Activated naive CD4-positive, alpha-beta T cell treated with Interleukin-2 at 50 U/mL for 16 hours (primary cell): ENCODE data around the gene CBX7.

Experiments
- DNase-seq: peaks from one replicate; pipeline ENCODE4 v3.0.0-alpha.2; 2020

The CBX7 gene

DNA sequence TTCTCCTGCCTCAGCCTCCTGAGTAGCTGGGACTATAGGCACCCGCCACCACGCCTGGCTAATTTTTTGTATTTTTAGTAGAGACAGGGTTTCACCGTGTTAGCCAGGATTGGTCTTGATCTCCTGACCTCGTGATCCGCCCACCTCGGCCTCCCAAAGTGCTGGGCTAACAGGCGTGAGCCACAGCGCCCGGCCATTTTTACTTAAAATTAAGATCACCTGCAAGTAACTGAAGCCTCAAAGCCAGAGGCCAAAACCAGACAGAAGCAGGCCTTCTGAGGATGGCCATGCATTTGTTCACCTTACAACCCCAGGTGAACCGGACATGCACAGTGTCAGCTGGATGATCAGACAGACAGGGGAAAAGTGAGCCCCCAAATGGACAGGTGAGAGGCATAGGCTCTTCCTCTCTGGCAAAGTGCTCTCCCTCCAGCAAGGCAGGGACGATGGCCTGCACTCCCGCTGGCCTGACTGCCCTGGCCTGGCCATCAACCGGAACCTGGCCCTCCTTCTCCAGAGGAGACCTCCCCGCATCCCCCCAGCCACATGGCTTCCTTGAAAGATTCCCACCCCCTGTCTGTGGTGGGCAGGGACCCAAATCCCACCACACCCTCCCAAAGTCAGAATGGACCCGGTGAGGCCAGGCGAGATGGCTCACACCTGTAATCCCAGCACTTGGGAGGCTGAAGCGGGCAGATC lies 29.6 kb downstream of the CBX7 start:
- DNase-seq: no peak

DNA sequence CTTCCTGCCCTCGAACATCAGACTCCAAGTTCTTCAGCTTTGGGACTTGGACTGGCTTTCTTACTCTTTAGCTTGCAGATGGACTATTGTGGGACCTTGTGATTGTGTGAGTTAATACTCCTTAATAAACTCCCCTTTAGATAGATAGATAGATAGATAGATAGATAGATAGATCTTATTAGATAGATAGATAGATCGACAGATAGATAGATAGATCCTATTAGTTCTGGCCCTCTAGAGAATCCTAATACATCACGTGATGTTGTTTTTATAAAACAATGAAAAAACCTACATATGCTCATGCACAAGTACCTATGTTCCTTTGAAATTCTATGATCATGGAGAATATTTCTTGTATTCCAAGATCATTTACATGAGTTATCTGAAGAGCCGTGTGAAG lies 31.5 kb downstream of the CBX7 start:
- DNase-seq: no peak

DNA sequence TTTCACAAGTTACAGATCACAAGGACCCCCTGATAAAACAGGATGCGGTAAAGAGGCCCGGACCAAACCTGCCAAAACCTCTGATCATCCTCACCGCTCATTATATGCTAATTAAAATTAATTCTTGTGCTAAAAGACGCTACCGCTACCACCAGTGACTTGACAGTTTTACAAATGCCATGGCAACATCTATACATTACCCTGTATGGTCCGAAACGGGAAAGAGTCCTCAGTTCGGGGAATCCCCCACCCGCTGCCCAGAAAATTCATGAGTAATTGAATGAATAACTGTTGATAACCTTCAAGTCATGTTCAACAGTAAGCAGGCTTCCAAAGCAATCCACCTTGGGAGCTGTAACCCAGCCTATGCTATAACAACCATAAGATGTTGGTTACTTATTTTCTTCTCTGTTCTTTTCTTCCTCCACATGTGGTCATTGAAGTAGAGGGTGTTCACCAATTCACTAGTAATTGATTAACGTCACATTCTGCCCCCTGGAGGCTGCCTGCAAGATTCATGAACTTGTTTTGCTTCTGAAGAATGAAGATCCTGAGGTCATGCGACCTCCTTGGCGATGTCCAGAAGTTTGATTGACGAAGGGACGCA lies 34.8 kb downstream of the CBX7 start:
- DNase-seq: peak; percentile 84

- peak; percentile 20 for DNase-seq
These were observed 36.4 kb downstream of the CBX7 start for GRCh38 chr22:39115977-39116621.

DNA sequence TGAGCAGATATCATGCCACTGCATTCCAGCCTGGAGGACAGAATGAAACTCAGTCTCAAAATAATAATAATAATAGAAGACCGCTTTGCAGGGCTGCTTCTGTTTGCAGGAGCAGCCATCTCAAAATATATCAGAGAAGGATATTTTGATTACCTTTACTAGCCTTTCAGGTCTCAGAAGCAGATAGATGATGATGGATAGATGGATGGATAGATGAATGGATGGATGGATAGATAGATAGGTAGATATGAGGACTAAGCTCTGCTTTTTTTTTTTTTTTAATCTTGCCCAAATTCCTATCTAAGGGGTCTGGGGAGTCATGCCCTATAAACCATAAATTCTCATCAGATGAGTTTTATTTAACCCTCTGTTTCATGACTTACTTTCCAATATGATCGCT lies 36.9 kb downstream of the CBX7 start:
- DNase-seq: no peak

DNA sequence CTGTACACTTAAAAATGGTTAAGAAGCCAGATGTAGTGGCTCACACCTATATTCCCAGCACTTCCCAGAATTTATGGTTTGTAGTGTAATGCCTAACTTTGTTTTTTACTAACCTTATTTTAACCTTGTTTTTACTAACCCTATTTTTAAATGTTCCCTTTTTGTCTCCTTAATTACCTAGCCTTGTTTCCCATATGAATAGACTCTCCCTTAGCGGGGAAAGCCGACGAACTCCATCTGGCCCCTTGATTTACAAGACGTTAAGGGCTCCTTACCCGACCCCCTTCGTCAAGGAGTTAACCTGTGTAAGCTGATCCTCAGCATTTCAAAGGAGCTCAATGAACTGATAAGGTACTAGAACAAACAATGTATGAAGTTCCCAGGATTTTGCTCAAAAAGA lies 38.4 kb downstream of the CBX7 start:
- no peak for DNase-seq

DNA sequence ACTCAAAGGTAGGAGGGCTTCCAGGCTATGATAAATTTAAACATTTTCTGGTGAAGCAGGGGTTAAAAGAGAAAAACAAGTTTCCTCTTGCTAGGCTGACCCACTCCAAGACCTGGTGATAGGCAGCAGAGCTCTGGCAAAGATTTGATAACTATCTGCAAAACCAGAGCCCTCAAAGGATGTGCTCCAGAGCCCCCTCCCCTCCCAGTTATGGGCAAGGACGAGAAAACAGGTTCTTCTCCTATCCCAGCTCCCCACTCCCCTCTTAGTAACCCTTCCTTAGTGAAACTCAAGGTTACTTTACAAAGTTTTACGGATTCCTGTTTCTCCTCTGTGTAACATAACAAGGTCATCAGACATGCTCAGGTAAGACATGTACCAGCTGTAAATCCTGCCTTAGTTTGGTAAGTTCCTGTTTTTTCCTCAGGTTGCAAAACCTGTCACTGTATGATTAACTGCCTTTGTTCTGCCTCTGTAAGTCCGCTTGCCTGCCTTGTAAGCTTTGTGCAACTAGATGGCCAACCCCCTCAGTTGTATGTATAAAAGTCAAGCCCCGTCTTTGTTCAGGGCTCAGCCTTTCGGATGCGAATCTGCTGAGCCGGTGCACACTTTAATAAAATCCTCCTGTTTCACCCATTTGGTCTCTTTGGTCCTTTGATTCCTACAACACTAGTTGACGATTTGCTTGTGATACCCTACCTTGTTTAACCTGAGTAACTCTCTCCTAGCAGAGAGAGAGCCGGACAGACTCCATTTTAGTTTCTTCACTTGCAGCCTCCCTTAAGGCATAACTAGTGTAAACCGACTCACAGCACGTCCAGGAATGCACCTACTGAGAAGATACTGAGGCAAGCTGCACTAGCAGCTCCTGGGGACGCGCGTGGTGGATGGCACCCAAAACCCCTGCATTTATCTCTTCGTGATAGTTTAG lies 41.6 kb downstream of the CBX7 start:
- no peak for DNase-seq

GRCh38 chr22:39109361-39109760 lies 43.1 kb downstream of the CBX7 start:
- DNase-seq: no peak

- DNase-seq: no peak
These were observed 44.0 kb downstream of the CBX7 start for GRCh38 chr22:39108487-39108886.

DNA sequence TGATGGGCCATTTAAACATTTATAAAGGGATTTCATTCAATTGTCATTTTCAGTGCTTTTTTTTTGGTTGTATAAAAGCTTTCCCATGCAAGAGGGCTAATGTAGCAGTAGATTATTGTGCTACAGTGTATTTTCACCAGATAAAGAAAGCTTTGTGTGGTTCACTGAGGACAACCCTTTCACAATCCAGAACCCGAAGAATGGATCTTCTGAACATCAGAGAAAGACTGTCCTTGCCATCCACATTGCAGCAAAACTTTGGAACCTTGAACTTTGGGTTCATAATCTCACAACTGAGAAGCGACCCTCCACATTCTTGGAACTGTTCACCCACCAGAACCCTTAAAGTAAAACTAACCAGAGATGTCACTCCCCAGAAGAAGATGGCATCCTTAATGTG lies 46.2 kb downstream of the CBX7 start:
- no peak for DNase-seq

- no peak for DNase-seq
These were observed 49.0 kb downstream of the CBX7 start for GRCh38 chr22:39103431-39103830.

GRCh38 chr22:39101226-39101625 lies 51.3 kb downstream of the CBX7 start:
- DNase-seq: no peak

- no peak for DNase-seq
These were observed 53.9 kb downstream of the CBX7 start for GRCh38 chr22:39098576-39098975.

- DNase-seq: no peak
These were observed 54.5 kb downstream of the CBX7 start for GRCh38 chr22:39098026-39098425.

DNA sequence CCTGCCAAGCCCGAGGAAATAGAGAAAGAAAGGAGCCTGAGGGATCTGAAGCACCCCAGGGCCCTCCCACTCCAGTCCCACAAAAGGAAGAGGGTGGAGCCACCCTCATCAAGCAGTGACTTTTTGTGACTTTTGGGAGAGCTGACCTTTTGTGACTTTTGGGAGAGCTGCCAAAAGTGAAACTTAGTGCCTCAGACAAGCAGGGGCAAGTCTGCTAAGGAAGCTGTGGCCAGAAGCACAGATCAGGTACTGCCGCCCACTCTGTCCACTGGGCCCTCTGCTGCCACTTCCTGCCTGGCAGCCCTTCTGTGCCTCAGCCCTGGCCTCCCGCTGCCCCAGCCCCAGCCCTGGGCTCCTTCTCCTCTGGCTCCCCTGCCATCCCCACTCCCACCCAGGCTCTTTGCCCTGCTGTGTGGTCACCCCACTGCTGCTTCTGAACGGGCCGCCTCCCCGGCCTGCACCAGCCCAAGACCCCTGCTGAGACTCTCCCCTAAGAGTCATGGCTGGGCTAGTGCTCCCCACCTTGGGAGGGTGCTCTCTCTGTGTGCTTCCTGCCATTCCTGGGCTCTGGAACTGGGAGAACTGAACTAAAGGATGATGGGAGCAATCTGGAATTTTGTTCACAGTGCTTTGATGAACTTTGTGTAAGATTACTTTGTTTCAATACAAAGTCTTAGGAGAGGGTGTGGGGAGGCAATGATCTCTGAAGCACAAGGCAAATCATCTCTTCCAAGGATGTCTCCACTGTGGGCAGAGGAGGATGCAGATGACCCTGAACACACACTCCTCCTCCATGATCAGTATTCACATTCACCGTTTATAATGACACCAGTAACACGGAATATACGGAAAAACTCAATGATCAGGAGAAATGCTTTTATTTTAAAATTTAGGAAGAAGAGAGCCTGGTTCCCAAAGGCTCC lies 55.1 kb downstream of the CBX7 start, which contains the start of gene APOBEC3H:
TSS of gene APOBEC3H (plus strand) at position 147 of the 923 bp plus-strand sequence. CDS start 3,035 bp downstream, outside the sequence.
- DNase-seq: peak; percentile 31

DNA sequence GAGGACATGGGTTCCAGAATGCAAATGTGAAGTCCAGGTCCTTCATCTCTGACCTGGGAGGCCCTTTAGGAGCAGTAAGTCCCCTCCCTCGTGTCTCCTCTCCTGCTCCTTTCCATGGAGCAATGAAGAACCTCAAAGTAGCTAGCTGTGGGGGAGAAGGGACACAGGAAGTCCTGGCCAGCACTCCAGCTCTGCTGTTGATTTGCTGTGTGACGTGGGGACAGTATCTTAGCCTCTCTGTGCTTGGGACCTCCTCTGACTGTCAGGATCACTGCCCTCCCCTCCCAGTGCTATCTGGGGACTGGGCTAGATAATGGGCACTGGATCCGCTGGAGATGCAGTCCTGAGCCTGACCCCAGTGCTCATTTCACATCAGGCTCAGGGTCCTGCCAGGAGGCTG lies 56.5 kb downstream of the CBX7 start:
- DNase-seq: no peak

DNA sequence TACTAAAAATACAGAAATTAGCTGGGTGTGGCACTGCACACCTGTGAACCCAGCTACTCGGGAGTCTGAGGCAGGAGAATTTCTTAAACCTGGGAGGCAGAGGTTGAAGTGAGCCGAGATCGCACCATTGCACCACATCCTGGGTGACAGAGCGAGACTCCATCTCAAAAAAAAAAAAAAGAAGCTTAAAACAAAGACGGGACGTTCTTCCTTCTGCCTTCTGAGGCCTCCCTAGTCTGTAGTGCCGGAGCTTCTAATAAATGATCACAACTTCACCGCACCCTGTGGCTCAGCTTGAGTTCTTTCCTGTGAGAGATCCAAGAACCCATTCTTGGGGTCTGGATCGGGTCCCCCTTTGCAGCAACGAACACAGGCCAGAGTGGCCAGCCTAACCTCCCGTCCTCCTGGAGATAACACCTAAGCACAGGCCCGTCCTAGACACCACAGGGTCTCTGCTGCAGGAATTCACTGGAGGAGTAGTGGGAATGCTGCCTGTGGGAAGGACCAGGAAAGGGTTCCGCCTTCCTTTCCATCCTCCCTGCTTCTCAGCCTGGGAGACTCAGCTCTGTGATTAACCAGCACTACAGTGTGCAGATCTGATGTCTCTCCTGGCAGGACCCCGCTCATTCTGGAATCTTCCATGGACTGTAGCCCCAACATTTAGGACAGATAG lies 57.6 kb downstream of the CBX7 start:
- no peak for DNase-seq

DNA sequence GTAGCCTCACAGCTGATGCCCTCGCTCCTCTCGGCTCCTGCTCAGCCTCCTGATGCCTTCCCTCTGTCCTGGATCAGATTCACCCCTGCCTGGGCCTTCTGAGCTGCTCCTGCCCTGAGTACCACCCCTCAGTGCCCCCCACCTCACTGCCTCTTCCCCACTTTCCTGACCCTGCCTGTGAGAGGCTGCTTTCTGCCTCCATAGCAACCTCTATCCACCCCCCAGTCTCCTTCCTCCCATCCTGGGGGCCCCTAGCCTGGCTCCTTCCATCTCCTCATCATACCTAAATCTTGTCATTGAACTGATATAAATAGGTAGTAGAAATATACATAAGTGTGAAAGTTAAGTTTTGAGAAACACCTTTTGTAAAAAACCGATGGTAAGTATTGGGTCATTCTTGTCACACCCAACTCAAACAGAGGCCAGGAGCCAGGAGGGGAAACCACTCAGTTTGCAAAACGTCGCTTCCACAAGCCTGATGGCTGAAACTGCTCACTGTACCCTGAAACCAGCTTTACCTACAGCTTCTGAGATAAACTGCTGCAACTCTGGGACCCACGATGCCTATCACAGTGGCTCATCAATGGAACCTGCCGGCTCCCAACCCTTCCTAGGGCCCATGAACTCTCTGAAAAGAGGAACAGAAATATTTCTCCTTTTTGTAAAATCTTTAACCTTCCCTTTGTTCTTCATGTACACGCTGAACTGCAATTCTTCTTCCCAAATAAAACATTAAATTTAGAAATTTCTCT lies 60.2 kb downstream of the CBX7 start:
- DNase-seq: peak; percentile 50

GRCh38 chr22:39091126-39092081 lies 61.1 kb downstream of the CBX7 start:
- DNase-seq: no peak
